HepG2 (cell line): Measurements from ENCODE around the gene ALOX5AP. TPM values are rescaled to one million over a fixed set of nuclear protein-coding genes. Genes with fewer than 3 reads are reported as not detected.

ENCODE experiments used
- AHR ChIP-seq: IDR thresholded peaks from 2 replicates; pipeline ENCODE4 v1.6.1; 2018; ENCODE audit warnings: missing genetic modification reagents, missing compliant biosample characterization
- DMAP1 ChIP-seq: IDR thresholded peaks from 2 replicates; pipeline ENCODE4 v1.6.1; 2016
- MAX ChIP-seq: IDR thresholded peaks from 2 replicates; pipeline ENCODE4 v1.6.1; 2012; ENCODE audit warnings: inconsistent platforms
- MEIS2 ChIP-seq: sonication (generic); formaldehyde crosslinking; IDR thresholded peaks from 2 replicates; pipeline ENCODE4 v1.9.0; 2021; ENCODE audit warnings: mild to moderate bottlenecking, missing genetic modification reagents
- MXI1 ChIP-seq: IDR thresholded peaks from 3 replicates; pipeline ENCODE4 v1.6.1; 2012; ENCODE audit warnings: low read depth, low read length, inconsistent platforms, borderline replicate concordance
- REL ChIP-seq: sonication (generic); formaldehyde crosslinking; conservative IDR thresholded peaks from 2 replicates; pipeline ENCODE4 v1.8.0; 2022; ENCODE audit warnings: mild to moderate bottlenecking, missing genetic modification reagents, moderate library complexity
- SIX4 ChIP-seq: sonication (generic); formaldehyde crosslinking; IDR thresholded peaks from 2 replicates; pipeline ENCODE4 v1.4.0; 2020; ENCODE audit warnings: missing genetic modification reagents
- ZFP36L1 ChIP-seq: sonication (generic); formaldehyde crosslinking; IDR thresholded peaks from 2 replicates; pipeline ENCODE4 v1.8.0; 2022; ENCODE audit warnings: mild to moderate bottlenecking, missing genetic modification reagents, moderate library complexity
- ZNF512 ChIP-seq: sonication (generic); formaldehyde crosslinking; IDR thresholded peaks from 2 replicates; pipeline ENCODE4 v1.4.0; 2020; ENCODE audit warnings: mild to moderate bottlenecking, missing genetic modification reagents
- ZNF547 ChIP-seq: sonication (generic); formaldehyde crosslinking; IDR thresholded peaks from 2 replicates; pipeline ENCODE4 v1.5.1; 2020; ENCODE audit warnings: mild to moderate bottlenecking, missing genetic modification reagents
- ZNF709 ChIP-seq: sonication (generic); formaldehyde crosslinking; IDR thresholded peaks from 2 replicates; pipeline ENCODE4 v1.5.0; 2020; ENCODE audit warnings: mild to moderate bottlenecking, missing genetic modification reagents
- ZNF790 ChIP-seq: sonication (generic); formaldehyde crosslinking; IDR thresholded peaks from 2 replicates; pipeline ENCODE4 v1.8.0; 2022; ENCODE audit warnings: missing genetic modification reagents, mild to moderate bottlenecking, borderline replicate concordance
- ZSCAN31 ChIP-seq: sonication (generic); formaldehyde crosslinking; IDR thresholded peaks from 2 replicates; pipeline ENCODE4 v1.5.0; 2020; ENCODE audit warnings: low read depth, mild to moderate bottlenecking, missing genetic modification reagents
- polyA plus RNA-seq, 8 experiments: library from polyadenylated mRNA; depleted of rRNA in 3 of 8; stranded (reverse) in 7 of 8; unstranded in 1 of 8; fragments of >200 nt; fragmentation: Illumina TruSeq in 4 of 8; extraction: Trizol in 4 of 8; gene quantifications; 2 replicates each; pipeline versions ENCODE4 v1.2.1 to v1.2.3, GENCODE V29; 2011 to 2016; ENCODE audit warnings: low read depth in 4 of 8, missing spikeins in 1 of 8, mixed read lengths in 1 of 8; ENCODE audit not compliant: insufficient read depth in 1 of 8
- total RNA-seq, 5 experiments: library from RNA; depleted of rRNA; stranded (reverse); fragments of >200 nt; fragmentation: Illumina TruSeq; extraction: Trizol; gene quantifications; 2 replicates each; pipeline ENCODE4 v1.2.3, GENCODE V29; 2016; ENCODE audit warnings: low read depth in 1 of 5
- TF ChIP-seq, protein P1 (sequence below): sonication (generic); formaldehyde crosslinking; IDR thresholded peaks from 2 replicates; pipeline ENCODE4 v1.8.0; 2022; ENCODE audit warnings: low read depth, missing genetic modification reagents
- TF ChIP-seq, protein P2 (sequence below): IDR thresholded peaks from 2 replicates; pipeline ENCODE4 v1.6.1; 2016; ENCODE audit warnings: missing compliant biosample characterization, missing genetic modification reagents, borderline replicate concordance
- TF ChIP-seq, protein P3 (sequence below), 2 experiments: sonication (generic) in 1 of 2; formaldehyde crosslinking in 1 of 2; IDR thresholded peaks; 2 replicates each; pipeline versions ENCODE4 v1.4.0 to v1.6.1; 2016 to 2020; ENCODE audit warnings: borderline replicate concordance in 1 of 2, low read depth in 1 of 2, mild to moderate bottlenecking in 1 of 2, missing genetic modification reagents in 1 of 2
- TF ChIP-seq, protein P4 (sequence below): conservative IDR thresholded peaks from 2 replicates; pipeline ENCODE4 v1.6.1; 2018; ENCODE audit warnings: missing genetic modification reagents

Gene ALOX5AP
- total and polyA plus RNA-seq, 2 of the 13 experiments (the other 11 are each of a cell fraction or from before 2014, with no cell fraction given), result 0.97 to 1.2 TPM

GRCh38 chr13:30745906-30746686 lies 10.8 kb downstream of the ALOX5AP start (continued):
- TF ChIP-seq, protein P1, sequence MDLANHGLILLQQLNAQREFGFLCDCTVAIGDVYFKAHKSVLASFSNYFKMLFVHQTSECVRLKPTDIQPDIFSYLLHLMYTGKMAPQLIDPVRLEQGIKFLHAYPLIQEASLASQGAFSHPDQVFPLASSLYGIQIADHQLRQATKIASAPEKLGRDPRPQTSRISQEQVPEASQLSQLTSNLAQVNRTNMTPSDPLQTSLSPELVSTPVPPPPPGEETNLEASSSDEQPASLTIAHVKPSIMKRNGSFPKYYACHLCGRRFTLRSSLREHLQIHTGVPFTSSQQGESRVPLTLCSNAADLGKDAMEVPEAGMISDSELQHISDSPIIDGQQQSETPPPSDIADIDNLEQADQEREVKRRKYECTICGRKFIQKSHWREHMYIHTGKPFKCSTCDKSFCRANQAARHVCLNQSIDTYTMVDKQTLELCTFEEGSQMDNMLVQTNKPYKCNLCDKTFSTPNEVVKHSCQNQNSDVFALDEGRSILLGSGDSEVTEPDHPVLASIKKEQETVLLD (CRISPR knock-in tag), result no peak
- TF ChIP-seq ZFP36L1, result no peak
- TF ChIP-seq ZNF709 (CRISPR knock-in tag), result no peak
- TF ChIP-seq, protein P2, sequence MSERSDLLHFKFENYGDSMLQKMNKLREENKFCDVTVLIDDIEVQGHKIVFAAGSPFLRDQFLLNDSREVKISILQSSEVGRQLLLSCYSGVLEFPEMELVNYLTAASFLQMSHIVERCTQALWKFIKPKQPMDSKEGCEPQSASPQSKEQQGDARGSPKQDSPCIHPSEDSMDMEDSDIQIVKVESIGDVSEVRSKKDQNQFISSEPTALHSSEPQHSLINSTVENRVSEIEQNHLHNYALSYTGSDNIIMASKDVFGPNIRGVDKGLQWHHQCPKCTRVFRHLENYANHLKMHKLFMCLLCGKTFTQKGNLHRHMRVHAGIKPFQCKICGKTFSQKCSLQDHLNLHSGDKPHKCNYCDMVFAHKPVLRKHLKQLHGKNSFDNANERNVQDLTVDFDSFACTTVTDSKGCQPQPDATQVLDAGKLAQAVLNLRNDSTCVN, result no peak
- 0 out of 2 replicates have a peak, but pooled peaks have one; percentile 25 for TF ChIP-seq DMAP1 (CRISPR knock-in tag)
- TF ChIP-seq, protein P3, sequence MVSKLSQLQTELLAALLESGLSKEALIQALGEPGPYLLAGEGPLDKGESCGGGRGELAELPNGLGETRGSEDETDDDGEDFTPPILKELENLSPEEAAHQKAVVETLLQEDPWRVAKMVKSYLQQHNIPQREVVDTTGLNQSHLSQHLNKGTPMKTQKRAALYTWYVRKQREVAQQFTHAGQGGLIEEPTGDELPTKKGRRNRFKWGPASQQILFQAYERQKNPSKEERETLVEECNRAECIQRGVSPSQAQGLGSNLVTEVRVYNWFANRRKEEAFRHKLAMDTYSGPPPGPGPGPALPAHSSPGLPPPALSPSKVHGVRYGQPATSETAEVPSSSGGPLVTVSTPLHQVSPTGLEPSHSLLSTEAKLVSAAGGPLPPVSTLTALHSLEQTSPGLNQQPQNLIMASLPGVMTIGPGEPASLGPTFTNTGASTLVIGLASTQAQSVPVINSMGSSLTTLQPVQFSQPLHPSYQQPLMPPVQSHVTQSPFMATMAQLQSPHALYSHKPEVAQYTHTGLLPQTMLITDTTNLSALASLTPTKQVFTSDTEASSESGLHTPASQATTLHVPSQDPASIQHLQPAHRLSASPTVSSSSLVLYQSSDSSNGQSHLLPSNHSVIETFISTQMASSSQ (IDR thresholded peaks at IDR 0.05; ENCODE audit: low read depth), result no peak
- TF ChIP-seq, protein P3 (CRISPR knock-in tag; IDR thresholded peaks at IDR 0.05; ENCODE audit: borderline replicate concordance), result no peak
- TF ChIP-seq AHR (CRISPR knock-in tag), result no peak
- TF ChIP-seq, protein P4, sequence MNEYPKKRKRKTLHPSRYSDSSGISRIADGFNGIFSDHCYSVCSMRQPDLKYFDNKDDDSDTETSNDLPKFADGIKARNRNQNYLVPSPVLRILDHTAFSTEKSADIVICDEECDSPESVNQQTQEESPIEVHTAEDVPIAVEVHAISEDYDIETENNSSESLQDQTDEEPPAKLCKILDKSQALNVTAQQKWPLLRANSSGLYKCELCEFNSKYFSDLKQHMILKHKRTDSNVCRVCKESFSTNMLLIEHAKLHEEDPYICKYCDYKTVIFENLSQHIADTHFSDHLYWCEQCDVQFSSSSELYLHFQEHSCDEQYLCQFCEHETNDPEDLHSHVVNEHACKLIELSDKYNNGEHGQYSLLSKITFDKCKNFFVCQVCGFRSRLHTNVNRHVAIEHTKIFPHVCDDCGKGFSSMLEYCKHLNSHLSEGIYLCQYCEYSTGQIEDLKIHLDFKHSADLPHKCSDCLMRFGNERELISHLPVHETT, result no peak
- TF ChIP-seq ZSCAN31, result no peak
- TF ChIP-seq REL (CRISPR knock-in tag), result no peak
- TF ChIP-seq MAX, result no peak
- TF ChIP-seq ZNF512 (CRISPR knock-in tag), result no peak
- no peak for TF ChIP-seq ZNF547 (CRISPR knock-in tag)
- TF ChIP-seq MXI1, result no peak
- TF ChIP-seq ZNF790 (CRISPR knock-in tag), result no peak
- no peak for TF ChIP-seq MEIS2 (CRISPR knock-in tag)
- no peak for TF ChIP-seq SIX4 (CRISPR knock-in tag)
